SK-N-SH treated with all-trans-retinoic acid at 6 μM for 48 hours (cell line): Measurements from ENCODE around the gene ACP1.

Experiments
- ATAC-seq: fragments of 200-7000 bp; cut with Tn5 transposase; 3 replicates; pipeline ENCODE4 v1.9.1; 2020; ENCODE audit warnings: mild to moderate bottlenecking, moderate library complexity
- ARNTL ChIP-seq: fragments of 450-650 bp; formaldehyde crosslinking; IDR thresholded peaks from 2 replicates; pipeline ENCODE4 v1.5.0; 2020; ENCODE audit warnings: low read depth, mild to moderate bottlenecking, moderate library complexity, borderline replicate concordance
- BACH2 ChIP-seq: fragments of 250-450 bp; sonication (Bioruptor Pico); IDR thresholded peaks from 2 replicates; pipeline ENCODE4 v1.9.0; 2021; ENCODE audit warnings: mild to moderate bottlenecking, borderline replicate concordance
- CREB5 ChIP-seq: fragments of 250-450 bp; sonication (Bioruptor Pico); IDR thresholded peaks from 2 replicates; pipeline ENCODE4 v1.5.1; 2020; ENCODE audit warnings: low read depth, mild to moderate bottlenecking, moderate library complexity
- CSRNP3 ChIP-seq: fragments of 250-450 bp; sonication (Bioruptor Pico); IDR thresholded peaks from 2 replicates; pipeline ENCODE4 v1.5.1; 2021; ENCODE audit warnings: mild to moderate bottlenecking, moderate library complexity
- ESRRG ChIP-seq: fragments of 250-450 bp; sonication (Bioruptor Pico); IDR thresholded peaks from 2 replicates; pipeline ENCODE4 v1.6.1; 2021; ENCODE audit warnings: mild to moderate bottlenecking
- GLIS3 ChIP-seq: fragments of 250-450 bp; sonication (Bioruptor Pico); IDR thresholded peaks from 2 replicates; pipeline ENCODE4 v1.5.0; 2020; ENCODE audit warnings: mild to moderate bottlenecking, moderate library complexity
- ISL1 ChIP-seq: fragments of 250-450 bp; sonication (Bioruptor Pico); IDR thresholded peaks from 2 replicates; pipeline ENCODE4 v2.1.2; 2022; ENCODE audit warnings: mild to moderate bottlenecking, moderate library complexity
- PATZ1 ChIP-seq: fragments of 250-450 bp; sonication (Bioruptor Pico); IDR thresholded peaks from 2 replicates; pipeline ENCODE4 v1.8.0; 2020; ENCODE audit warnings: mild to moderate bottlenecking, moderate library complexity, borderline replicate concordance
- POU6F1 ChIP-seq: fragments of 250-450 bp; sonication (Bioruptor Pico); IDR thresholded peaks from 2 replicates; pipeline ENCODE4 v1.8.0; 2021; ENCODE audit warnings: low read depth, mild to moderate bottlenecking, moderate library complexity, borderline replicate concordance
- PPARA ChIP-seq: fragments of 250-450 bp; sonication (Bioruptor Pico); IDR thresholded peaks from 2 replicates; pipeline ENCODE4 v1.5.0; 2020; ENCODE audit warnings: mild to moderate bottlenecking, borderline replicate concordance
- RARB ChIP-seq: fragments of 250-450 bp; sonication (Bioruptor Pico); IDR thresholded peaks from 2 replicates; pipeline ENCODE4 v1.8.0; 2021; ENCODE audit warnings: mild to moderate bottlenecking, moderate library complexity
- SNAI2 ChIP-seq: fragments of 250-450 bp; sonication (Bioruptor Pico); IDR thresholded peaks from 2 replicates; pipeline ENCODE4 v1.5.0; 2020; ENCODE audit warnings: mild to moderate bottlenecking, moderate library complexity
- TCF4 ChIP-seq: fragments of 250-450 bp; sonication (Bioruptor Pico); IDR thresholded peaks from 2 replicates; pipeline ENCODE4 v1.8.0; 2021; ENCODE audit warnings: mild to moderate bottlenecking, moderate library complexity, borderline replicate concordance
- TOX ChIP-seq: fragments of 250-450 bp; sonication (Bioruptor Pico); IDR thresholded peaks from 2 replicates; pipeline ENCODE4 v1.8.0; 2021; ENCODE audit warnings: mild to moderate bottlenecking, moderate library complexity, borderline replicate concordance
- TSHZ2 ChIP-seq: fragments of 250-450 bp; sonication (Bioruptor Pico); IDR thresholded peaks from 2 replicates; pipeline ENCODE4 v1.5.0; 2020; ENCODE audit warnings: mild to moderate bottlenecking, moderate library complexity
- ZC3H10 ChIP-seq: fragments of 250-450 bp; sonication (Bioruptor Pico); IDR thresholded peaks from 2 replicates; pipeline ENCODE4 v1.5.1; 2021; ENCODE audit warnings: mild to moderate bottlenecking, moderate library complexity
- ZFP3 ChIP-seq: fragments of 250-450 bp; sonication (Bioruptor Pico); IDR thresholded peaks from 2 replicates; pipeline ENCODE4 v1.5.0; 2020; ENCODE audit warnings: mild to moderate bottlenecking, moderate library complexity
- ZFP30 ChIP-seq: fragments of 450-650 bp; formaldehyde crosslinking; IDR thresholded peaks from 2 replicates; pipeline ENCODE4 v1.5.0; 2022; ENCODE audit warnings: mild to moderate bottlenecking, moderate library complexity
- ZNF565 ChIP-seq: fragments of 450-650 bp; formaldehyde crosslinking; conservative IDR thresholded peaks from 2 replicates; pipeline ENCODE4 v1.5.0; 2020; ENCODE audit warnings: low read depth, mild to moderate bottlenecking, moderate library complexity
- ZNF70 ChIP-seq: fragments of 450-650 bp; formaldehyde crosslinking; IDR thresholded peaks from 2 replicates; pipeline ENCODE4 v1.5.0; 2020; ENCODE audit warnings: mild to moderate bottlenecking, moderate library complexity
- ZNF8 ChIP-seq: fragments of 450-650 bp; formaldehyde crosslinking; IDR thresholded peaks from 2 replicates; pipeline ENCODE4 v1.5.0; 2020; ENCODE audit warnings: mild to moderate bottlenecking, moderate library complexity

The ACP1 gene

GRCh38 chr2:271917-272316 is 7.2 kb downstream of the ACP1 start:
- TF ChIP-seq GLIS3 (no peak), ZNF8 (CRISPR knock-in tag) (no peak), SNAI2 (no peak), ZFP30 (no peak), ZNF70 (CRISPR knock-in tag) (no peak), BACH2 (CRISPR knock-in tag) (no peak), ESRRG (CRISPR knock-in tag) (no peak), PPARA (CRISPR knock-in tag) (no peak), CREB5 (CRISPR knock-in tag) (no peak), PATZ1 (CRISPR knock-in tag) (no peak), TOX (CRISPR knock-in tag) (no peak), ZFP3 (CRISPR knock-in tag) (no peak), ZNF565 (CRISPR knock-in tag) (no peak), RARB (CRISPR knock-in tag) (no peak), ISL1 (CRISPR knock-in tag) (no peak), POU6F1 (CRISPR knock-in tag) (no peak), TCF4 (CRISPR knock-in tag) (no peak), ARNTL (CRISPR knock-in tag) (no peak)
- TF ChIP-seq, all 23 proteins: peak for 0
- ATAC-seq = no peak

GRCh38 chr2:273333-273732 is 8.6 kb downstream of the ACP1 start:
- no peak for ATAC-seq
- TF ChIP-seq ESRRG (CRISPR knock-in tag) = no peak
- TF ChIP-seq ZC3H10 = no peak
- no peak for TF ChIP-seq PPARA (CRISPR knock-in tag)
- no peak for TF ChIP-seq CSRNP3 (CRISPR knock-in tag)
- no peak for TF ChIP-seq TOX (CRISPR knock-in tag)
- no peak for TF ChIP-seq ZNF8 (CRISPR knock-in tag)
- no peak for TF ChIP-seq TCF4 (CRISPR knock-in tag)

- no peak for ATAC-seq
- no peak for TF ChIP-seq SNAI2
- TF ChIP-seq TSHZ2 (CRISPR knock-in tag) = no peak
- TF ChIP-seq RARB (CRISPR knock-in tag) = no peak
These were observed 9.8 kb downstream of the ACP1 start for GRCh38 chr2:274503-274902.
